ENCODE measurements around the gene CAPRIN1.

DNA sequence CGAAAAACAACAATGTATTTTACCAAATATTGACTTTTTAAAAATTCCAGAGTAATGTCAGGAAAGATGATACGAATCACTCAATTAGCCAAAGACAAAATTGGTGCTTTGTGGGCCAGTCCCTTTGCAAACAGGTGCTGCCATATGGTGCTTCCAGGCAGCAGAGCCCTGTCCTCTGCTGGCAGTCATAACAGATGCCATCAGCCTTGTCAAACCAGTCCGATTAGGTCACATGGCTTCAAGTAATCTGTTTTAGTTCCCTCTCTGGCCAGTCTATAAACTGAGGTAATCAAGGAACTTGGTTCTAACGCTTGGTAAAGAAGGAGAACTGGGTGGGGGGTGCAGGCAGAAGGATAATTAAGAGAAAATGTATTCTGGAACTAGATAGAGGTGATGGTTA, 49.1 kb upstream of the CAPRIN1 start:
- TF ChIP-seq POLR2AphosphoS5 (IDR thresholded peaks at IDR 0.05; ENCODE audit: low read depth, low read length) (no peak), SIN3A (IDR thresholded peaks at IDR 0.05; ENCODE audit: borderline replicate concordance, insufficient read depth, low read length) (no peak)
- TF ChIP-seq, protein P1, sequence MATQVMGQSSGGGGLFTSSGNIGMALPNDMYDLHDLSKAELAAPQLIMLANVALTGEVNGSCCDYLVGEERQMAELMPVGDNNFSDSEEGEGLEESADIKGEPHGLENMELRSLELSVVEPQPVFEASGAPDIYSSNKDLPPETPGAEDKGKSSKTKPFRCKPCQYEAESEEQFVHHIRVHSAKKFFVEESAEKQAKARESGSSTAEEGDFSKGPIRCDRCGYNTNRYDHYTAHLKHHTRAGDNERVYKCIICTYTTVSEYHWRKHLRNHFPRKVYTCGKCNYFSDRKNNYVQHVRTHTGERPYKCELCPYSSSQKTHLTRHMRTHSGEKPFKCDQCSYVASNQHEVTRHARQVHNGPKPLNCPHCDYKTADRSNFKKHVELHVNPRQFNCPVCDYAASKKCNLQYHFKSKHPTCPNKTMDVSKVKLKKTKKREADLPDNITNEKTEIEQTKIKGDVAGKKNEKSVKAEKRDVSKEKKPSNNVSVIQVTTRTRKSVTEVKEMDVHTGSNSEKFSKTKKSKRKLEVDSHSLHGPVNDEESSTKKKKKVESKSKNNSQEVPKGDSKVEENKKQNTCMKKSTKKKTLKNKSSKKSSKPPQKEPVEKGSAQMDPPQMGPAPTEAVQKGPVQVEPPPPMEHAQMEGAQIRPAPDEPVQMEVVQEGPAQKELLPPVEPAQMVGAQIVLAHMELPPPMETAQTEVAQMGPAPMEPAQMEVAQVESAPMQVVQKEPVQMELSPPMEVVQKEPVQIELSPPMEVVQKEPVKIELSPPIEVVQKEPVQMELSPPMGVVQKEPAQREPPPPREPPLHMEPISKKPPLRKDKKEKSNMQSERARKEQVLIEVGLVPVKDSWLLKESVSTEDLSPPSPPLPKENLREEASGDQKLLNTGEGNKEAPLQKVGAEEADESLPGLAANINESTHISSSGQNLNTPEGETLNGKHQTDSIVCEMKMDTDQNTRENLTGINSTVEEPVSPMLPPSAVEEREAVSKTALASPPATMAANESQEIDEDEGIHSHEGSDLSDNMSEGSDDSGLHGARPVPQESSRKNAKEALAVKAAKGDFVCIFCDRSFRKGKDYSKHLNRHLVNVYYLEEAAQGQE (IDR thresholded peaks at IDR 0.05; ENCODE audit: insufficient read depth in 1 of 2, low read depth in 2 of 2, low read length in 2 of 2) = no peak

Data from PFSK-1 (cell line).